HG03565 (cell line): ENCODE data around the gene PAIP2.
"Not testable (repeated sequence)": the region's sequence is repeated elsewhere in the genome, so short reads cannot be mapped to it uniquely, and the experiment has no call there.

Experiments
- ATAC-seq: cut with Tn5 transposase; IDR thresholded peaks from one replicate; pipeline ENCODE4 v1.9.1; 2021; ENCODE audit warnings: mild to moderate bottlenecking, moderate library complexity; ENCODE audit not compliant: unreplicated experiment

The PAIP2 gene

GRCh38 chr5:139314276-139314675, 27.4 kb upstream of the PAIP2 start:
- no peak for ATAC-seq

GRCh38 chr5:139315056-139315615, 26.5 kb upstream of the PAIP2 start:
- ATAC-seq = no peak

- ATAC-seq = no peak
Observed at GRCh38 chr5:139335811-139336210, 5.8 kb upstream of the PAIP2 start.

GRCh38 chr5:139340051-139340450, 1.6 kb upstream of the PAIP2 start:
- ATAC-seq = no peak

- no peak for ATAC-seq
Observed at GRCh38 chr5:139341187-139341688, 416 bp upstream of the PAIP2 start.

- ATAC-seq = no peak
Observed at GRCh38 chr5:139342423-139342723, 719 bp downstream of the PAIP2 start.

GRCh38 chr5:139343476-139343875, 1.8 kb downstream of the PAIP2 start:
- ATAC-seq = no peak

GRCh38 chr5:139344177-139344576, 2.5 kb downstream of the PAIP2 start:
- no peak for ATAC-seq

GRCh38 chr5:139345442-139345841, 3.8 kb downstream of the PAIP2 start:
- not testable (repeated sequence) for ATAC-seq

- not testable (repeated sequence) for ATAC-seq
Observed at GRCh38 chr5:139347863-139348262, 6.2 kb downstream of the PAIP2 start.

GRCh38 chr5:139354186-139354585, 12.5 kb downstream of the PAIP2 start:
- no peak for ATAC-seq

- not testable (repeated sequence) for ATAC-seq
Observed at GRCh38 chr5:139355900-139356299, 14.2 kb downstream of the PAIP2 start.

GRCh38 chr5:139358064-139358463, 16.4 kb downstream of the PAIP2 start:
- no peak for ATAC-seq

- ATAC-seq = no peak
Observed at GRCh38 chr5:139360384-139360783, 18.7 kb downstream of the PAIP2 start.

- no peak for ATAC-seq
Observed at GRCh38 chr5:139361835-139362429, 20.3 kb downstream of the PAIP2 start.

GRCh38 chr5:139363937-139364336, 22.3 kb downstream of the PAIP2 start:
- no peak for ATAC-seq

- ATAC-seq = no peak
Observed at GRCh38 chr5:139364466-139364865, 22.8 kb downstream of the PAIP2 start.

GRCh38 chr5:139368613-139369012, 27.0 kb downstream of the PAIP2 start:
- no peak for ATAC-seq

GRCh38 chr5:139369181-139369580, 27.5 kb downstream of the PAIP2 start:
- ATAC-seq = no peak

GRCh38 chr5:139371482-139372435, 30.1 kb downstream of the PAIP2 start:
- ATAC-seq = no peak

- no peak for ATAC-seq
Observed at GRCh38 chr5:139374909-139375308, 33.3 kb downstream of the PAIP2 start.

GRCh38 chr5:139376364-139376763, 34.7 kb downstream of the PAIP2 start:
- no peak for ATAC-seq
